Fibroblast of skin of right biceps (primary cell): Measurements from ENCODE around the gene PTAFR.
A peak's percentile ranks its signal among the peaks of the same experiment; 100 is the strongest.
"Not testable (repeated sequence)": the region's sequence is repeated elsewhere in the genome, so short reads cannot be mapped to it uniquely, and the experiment has no call there.

ENCODE experiments used
- DNase-seq: peaks from one replicate; pipeline ENCODE4 v3.0.0-alpha.2; 2013

Gene PTAFR

DNA sequence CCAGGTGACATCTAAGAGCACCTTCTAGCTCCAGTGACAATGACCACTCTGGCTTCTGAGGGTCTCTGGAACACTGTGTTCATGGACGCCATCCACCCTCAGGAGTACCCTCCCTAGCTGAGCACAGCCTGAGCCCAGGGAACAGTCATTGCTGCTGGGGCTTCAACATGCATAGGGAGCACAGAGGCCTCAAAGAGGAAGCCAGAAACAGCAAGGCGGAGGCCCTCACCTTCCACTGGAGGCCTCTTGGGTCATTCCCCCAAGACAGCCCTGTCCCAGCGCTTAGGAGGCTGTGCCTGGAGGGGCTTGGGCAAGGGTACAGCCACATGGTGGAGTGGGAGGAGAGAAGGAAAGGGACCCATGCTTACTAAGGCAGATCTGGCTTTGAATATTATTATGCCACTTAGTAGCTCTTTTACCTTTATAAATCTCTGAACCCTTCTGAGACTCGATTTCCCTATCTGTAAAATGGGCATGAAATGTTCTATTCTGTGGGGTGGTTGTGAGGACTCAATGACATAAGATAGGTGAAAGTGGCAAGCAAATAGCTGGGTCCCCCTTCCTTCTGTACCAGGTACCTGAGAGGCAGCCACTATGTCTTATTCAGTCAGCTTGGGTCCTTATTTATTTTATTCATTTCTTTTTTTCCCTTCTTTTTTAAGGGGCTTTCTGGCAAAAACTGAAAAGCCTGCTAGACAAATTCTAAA is 32.8 kb downstream of the PTAFR start:
- no peak for DNase-seq

DNA sequence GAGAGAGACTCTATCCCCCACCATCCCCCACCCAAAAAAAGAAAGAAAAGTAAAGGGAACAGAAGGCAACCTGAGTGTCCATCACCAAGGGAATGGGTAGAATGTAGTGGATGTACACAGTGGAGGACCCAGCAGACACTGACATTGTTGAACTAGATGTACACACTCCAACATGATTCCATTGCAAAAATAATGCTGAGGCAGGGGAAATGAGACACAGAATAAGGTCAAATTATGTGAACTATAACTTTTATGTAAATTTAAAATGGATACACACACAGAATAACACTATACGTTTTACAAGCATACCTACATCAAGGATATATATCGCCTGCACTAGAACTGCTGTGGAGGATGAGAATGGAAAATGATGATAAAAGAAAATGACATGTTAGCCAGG is 34.8 kb downstream of the PTAFR start:
- no peak for DNase-seq

DNA sequence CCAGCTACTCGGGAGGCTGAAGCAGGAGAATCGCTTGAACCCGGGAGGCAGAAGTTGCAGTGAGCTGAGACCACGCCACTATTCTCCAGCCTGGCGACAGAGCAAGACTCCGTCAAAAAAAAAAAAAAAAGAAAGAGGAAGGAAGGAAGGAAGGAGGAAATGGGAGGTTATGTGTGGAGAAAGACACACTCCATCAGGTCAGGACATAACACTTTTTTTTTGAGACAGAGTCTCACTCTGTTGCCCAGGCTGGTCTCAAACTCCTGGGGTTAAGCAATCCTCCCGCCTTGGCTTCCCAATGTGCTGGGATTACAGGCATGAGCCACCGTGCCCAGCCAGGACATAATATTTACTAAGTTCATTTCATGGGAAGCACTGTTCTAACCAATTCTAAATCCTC is 36.6 kb downstream of the PTAFR start:
- not testable (repeated sequence) for DNase-seq

DNA sequence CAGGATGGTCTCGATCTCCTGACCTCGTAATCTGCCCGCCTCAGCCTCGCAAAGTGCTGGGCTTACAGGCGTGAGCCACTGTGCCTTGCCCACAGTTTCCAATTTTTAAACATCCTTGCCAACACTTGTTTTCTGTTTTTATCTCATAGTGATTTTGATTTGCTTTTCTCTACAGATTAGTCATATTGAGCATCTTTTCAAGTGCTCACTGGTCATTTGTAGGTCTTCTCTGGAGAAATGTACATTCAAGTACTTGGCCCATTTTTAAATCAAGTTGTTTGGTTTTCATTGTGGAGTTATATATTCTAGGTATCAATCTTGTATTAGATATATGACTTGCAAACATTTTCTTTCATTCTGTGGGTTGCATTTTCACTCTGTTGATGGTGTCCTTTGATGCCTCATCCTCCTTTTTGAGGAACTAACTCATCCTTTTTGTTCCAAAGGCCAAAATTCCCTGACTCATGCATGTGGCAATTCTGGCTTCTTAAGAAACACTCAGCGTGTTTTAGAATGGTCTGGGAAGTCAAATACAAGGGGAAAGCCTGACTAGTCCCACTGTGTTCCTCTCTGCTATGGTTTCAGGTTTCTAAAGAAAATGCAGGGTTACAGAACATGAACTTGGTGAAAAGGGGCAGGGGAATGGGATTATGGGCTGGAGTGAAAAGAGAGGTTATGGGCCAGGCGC is 37.3 kb downstream of the PTAFR start:
- DNase-seq, result peak; percentile 38

DNA sequence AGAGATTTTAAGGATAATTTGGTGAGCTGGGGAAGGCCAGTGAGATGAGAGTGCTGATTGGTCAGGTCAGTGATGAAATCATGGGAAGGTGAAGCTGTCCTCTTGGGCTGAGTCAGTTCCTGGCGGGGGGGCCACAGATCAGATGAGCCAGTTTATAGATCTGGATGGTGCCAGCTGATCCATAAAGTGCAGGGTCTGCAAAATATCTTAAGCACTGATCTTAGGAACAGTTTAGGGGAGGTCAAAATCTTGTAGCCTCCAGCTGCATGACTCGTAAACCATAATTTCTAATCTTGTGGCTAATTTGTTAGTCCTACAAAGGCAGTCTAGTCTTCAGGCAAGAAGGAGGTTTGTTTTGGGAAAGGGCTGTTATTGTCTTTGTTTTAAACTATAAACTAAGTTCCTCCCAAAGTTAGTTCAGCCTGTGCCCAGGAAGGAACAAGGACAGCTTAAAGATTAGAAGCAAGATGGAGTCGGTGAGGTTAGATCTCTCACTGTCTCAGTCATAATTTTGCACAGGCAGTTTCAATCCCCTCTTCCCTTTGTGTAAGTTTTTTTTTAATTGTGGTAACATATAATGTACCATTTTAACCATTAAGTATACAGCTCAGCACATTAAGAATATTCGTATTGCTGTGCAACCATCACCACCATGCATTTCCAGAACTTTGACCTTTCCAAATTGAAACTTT is 39.4 kb downstream of the PTAFR start:
- peak; percentile 17 for DNase-seq

DNA sequence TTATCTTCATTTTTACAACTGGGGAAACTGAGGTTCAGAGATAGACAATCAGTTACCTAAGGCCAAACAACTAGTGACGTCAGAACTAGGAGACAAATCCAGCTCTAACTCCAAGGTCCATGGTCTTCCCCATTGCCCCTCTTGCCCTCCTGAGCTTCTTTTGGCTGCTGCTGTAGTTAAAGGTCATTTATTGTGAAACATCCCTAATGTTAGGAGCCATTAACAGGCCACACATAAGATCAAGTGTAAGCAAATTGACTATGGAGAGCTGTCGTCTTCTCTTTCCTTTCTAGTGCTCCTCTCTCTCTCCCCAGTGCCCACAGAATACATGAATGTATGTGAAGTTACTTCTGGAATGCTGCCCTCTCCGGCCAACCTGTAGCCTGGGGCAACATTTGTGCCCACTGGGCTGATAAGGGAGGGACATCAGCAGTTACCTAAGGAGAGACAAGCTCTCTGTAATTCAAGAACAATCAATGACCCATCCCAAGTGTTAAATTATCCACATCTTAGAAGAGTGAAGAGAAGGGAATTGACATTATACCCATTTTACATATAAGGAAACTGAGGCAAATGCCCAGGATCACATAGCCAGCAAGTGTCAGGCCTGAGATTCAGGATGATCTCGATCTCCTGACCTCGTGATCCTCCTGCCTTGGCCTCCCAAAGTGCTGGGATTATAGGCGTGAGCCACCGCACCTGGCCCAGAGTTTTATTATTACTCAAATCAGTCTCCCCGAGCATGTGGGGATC is 40.1 kb downstream of the PTAFR start:
- no peak for DNase-seq

DNA sequence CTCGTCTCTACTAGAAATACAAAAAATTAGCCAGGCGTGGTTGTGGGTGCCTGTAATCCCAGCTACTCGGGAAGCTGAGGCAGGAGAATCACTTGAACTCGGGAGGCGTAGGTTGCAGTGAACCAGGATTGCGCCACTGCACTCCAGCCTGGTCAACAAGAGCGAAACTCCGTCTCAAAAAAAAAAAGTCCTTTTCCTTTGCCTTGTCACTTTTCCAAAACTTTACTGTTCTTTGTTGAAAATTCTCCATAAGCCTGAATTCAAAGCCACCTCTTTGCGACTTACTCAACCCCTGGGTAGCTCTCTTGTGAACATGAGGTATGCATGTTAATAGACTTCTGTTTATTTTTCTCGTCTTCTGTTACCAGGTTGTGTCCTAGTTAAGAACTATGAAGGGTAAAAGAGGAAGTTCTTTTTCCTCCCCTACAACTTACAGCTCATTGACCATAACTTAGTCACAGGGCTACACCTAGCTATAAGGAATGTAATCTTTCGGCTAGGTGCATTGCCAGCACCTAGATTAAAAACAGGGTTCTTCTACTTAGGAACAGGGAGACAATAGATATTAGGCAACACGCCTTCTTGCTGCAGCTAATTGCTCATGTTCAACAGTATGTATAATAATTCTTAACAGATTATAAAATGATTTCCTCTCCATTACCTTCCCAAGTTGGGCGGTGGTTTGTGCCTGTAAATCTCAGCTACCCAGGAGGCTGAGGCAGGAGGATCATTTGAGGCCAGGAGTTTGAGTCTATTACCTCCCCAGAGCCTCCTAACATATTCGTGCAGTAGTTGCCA is 40.9 kb downstream of the PTAFR start:
- DNase-seq, result no peak

DNA sequence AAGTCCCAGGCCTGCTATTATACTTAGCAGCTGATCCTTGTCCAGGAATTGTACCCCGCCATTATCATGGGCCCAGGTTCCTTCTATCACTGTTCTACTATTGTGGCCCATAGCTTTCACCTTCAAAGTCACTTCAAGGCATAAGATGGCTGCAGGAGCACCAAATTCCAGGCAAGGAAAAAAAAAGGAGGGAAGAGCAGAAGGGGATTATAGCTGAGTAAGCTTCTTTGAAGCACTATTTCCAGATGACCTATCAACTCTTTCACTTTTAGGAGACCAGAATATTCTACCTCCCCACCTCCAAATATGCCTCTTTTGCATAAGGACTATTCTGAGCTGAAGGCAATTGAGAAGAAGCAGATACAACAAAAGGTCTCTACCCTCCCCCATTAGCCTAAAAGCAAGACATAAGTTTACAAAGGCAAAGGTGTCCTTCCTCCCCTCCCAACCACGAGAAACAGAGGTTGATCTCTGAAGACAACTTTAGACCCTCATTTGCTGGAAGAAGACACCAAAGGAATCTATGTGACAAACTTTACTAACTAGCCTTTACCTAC is 41.8 kb downstream of the PTAFR start:
- no peak for DNase-seq

DNA sequence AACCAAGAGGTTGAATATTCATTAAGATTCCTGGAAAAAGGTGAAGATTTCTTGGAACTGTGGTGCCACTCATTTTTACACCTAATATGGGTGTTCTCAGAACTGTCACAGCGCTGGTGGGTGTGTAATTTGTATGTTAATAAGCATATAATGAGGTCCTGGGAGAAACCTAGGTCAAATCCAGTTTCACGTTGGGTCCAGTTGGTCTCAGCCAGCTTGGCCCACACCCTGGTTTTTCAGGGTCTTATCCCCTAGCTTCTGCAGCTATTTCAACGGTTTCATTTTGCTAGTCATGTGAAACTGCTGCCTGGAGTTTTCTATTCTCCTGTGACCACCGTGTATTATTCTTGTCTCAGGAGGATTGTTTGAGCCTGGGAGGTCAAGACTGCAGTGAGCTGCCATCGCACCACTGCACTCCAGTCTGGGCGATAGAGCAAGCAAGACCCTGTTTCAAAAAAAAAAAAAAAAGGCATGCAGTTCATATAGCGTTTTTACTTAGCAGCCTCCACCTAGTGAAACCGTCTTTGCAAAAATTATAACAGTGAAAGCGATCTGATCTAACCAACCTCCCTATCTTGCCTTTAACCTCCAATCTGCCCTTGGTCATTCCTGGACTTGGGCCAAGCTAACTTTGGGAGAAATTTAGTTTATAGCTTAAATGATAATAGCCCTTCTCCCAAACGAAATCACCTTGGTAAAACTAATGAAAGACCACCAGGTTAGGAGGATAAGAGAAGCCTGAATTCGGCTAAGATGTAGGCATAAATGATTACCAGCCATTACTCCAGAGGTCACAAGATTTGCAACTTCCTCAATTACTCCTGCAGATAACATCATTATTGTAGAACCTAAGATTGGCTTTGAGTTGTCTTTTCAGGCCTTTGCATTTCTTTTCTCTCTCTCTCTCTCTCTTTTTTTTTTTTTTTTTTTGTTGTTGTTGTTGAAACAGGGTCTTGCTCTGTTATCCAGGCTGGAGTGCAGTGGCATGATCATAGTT is 44.0 kb downstream of the PTAFR start:
- no peak for DNase-seq

DNA sequence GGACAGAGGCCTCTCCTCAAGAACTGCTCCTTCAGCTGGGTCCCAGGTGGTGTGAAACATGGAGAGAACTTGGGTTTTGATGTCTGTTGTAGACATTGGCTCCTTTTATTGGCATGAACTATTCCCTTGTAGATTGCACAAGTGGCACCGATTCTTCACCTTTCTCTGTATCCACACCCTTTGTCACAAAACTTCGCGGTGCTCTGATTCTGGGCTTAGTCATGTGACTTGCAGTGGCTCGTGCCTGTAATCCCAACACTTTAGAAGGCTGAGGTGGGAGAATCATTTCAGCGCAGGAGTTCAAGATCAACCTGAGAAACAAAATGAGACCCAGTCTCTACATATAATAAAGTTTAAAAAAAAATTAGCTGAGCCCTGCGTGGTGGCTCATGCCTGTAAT is 45.6 kb downstream of the PTAFR start:
- no peak for DNase-seq

DNA sequence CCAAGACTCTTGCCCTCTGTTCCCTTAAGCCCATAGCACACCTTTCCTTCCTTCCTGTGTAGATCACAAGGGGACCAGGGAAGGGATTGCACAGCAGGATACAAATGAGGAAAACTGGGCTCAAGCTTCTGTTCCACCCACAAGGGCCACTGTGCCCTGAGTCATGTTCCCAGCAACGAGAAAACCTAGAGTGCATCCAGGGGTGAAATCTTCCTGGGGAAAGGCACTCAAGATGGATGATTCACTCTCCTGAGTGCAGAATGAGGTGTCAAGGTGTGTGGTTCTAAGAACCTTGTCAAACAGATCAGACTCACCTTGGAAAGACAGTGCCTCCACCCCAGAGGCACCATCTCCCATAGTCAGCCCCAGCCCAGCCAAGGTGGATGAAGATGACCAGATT is 47.3 kb downstream of the PTAFR start:
- DNase-seq, result peak; percentile 42

DNA sequence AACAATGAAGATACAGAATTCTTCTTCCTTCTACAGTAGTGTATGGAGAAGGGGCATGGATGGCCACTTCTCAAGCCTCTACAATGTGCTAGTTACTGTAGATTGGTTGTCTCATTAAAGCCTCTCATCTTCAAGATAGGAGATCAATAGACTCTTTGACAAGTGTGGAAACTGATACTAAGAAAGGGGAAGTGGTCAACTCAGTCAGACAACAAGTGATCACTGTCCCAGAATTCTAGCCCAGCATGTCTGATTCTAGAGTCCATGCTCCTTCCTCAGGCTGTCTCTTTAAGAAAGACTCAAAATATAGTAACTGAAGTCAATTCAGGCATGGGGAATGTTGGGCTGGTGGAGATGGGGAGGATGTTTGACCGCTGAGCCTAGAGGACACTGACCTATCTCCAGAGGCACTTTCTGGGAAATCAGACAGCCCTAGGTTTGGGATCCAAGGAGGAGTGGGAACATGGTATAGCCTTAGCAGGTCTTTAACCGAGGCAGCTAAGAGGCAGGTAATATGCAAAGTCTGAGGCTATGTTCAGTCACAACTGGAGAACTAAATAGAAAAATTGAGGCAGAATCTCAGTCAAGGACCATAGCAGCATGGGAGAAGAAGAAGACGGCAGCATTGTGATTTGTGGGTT is 48.8 kb downstream of the PTAFR start:
- no peak for DNase-seq

DNA sequence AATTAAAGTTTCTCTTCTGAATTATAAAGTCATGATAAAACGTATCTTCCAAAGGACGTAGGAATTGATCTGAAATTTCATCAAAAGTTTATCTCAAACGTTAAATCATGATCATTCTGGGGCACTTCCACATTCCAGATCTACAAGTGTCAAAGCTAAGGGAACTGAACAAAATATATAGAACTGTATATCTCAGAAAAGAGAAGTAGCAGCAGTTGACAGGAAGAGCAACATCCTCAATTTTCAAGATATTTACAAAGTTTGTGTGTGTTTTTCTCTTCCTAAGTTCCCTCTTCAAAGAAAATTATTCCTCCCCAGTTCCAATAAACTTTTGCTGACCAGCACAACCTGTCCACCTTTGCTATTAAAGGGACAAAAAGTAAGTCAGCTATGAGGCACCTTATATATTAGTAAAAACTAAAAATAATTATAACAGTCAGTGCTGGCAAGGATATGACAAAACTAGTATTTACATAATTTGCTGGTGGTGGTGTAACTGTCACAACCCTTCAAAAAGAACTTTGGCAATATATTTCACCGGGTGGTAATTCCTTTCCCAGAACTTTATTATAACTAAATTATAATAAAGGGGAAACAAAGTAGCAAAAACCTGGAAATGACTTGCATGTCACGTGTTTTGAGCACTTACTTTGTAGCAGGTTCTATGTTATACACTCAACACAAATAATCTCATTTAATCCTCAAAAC is 49.6 kb downstream of the PTAFR start:
- no peak for DNase-seq

DNA sequence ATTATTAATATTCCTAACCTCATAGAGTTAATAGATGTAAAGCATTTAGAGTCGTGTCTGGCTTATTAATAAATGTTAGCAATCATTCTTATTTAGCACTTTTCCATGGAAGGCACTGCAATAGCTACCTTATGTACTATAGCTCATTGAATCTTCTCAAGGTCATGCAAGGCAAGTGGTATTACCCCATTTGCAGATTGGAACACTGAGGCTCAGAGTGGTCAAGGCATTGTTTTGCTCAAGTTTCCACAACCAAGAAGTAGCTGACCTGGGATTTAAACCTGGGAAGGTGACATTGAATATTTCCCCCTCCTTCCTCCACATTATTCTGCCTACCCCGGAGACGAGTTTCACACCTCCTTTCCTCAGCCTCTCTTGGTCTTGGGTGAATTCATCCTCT is 50.3 kb downstream of the PTAFR start:
- no peak for DNase-seq

DNA sequence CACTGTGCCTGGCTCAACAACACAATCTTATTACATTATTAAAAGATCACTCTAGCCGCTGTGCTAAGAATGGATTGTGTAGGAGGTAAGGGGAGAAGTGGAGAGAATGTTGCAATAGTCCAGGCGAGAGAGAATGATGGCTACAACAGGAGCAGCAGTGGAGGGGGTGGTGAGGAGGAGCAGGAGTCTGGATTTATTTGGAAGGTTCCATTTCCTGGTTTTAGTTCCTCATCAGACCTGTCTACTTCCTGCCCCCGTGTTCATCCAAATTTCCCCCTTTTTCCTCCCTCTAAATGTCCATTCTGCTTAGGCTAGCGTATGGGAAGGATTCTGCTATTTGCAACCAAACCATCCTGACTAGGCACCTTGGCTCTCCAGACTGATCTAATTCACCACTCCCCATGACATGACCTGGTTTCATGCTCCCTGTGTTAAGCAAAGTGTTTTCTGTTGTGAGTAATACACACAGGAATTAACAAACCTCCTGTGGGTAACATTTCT is 53.0 kb downstream of the PTAFR start:
- peak; percentile 73 for DNase-seq

DNA sequence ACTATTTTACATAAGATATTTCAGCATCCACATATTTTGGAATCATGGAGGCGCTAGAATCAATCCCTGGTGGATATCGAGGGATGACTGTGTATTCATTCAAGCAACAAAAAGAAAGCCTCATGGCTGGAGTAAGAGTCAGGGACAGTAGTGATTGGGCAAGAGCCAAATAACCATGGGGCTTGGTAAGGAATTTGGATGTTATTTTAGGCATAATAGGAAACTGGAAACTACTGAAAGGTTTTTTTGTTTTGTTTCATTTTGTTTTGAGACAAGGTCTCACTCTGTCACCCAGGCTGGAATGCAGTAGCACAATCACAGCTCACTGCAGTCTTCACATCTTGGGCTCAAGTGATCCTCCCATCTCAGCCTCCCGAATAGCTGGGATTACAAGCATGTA is 54.3 kb downstream of the PTAFR start:
- DNase-seq, result peak; percentile 52

DNA sequence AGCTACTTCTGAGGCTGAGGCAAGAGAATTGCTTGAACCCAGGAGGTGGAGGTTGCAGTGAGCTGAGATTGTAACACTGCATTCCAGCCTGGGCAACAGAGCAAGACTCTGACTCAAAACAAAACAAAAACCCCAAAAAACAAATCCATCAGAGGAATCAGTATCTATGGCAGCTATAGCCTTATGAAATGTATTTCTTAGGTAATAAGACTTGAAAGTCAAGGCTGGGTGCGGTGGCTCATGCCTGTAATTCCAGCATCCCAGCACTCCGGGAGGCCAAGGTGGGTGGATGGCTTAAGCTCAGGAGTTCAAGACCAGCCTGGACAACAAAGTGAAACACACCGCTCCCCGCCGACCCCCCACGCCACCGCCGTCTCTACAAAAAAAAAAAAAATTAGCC is 56.9 kb downstream of the PTAFR start:
- DNase-seq, result no peak

DNA sequence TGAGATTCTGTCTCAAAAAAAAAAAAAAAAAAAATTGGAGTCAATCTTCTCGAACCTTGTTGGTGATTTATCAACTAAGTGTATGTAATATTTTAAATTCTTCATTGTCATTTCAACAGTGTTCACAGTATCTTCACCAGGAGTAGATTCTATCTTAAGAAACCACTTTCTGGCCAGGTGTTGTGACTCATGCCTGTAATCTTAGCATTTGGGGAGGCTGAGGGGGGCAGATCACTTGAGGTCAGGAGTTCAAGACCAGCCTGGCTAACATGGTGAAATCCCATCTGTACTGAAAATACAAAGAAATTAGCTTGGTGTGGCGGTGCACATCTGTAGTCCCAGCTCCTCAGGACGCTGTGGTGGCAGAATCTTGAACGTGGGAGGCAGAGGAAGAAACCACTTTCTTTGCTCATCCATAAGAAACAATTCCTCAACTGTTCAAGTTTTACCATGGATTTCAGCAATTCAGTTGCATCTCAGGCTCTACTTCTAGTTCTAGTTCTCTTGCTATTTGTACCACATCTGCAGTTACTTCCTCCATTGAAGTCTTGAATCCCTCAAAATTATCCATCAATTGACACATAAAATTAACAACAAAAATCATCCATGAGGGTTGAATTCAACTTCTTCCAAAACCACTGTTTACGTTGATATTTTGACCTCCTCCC is 57.7 kb downstream of the PTAFR start:
- peak; percentile 17 for DNase-seq

DNA sequence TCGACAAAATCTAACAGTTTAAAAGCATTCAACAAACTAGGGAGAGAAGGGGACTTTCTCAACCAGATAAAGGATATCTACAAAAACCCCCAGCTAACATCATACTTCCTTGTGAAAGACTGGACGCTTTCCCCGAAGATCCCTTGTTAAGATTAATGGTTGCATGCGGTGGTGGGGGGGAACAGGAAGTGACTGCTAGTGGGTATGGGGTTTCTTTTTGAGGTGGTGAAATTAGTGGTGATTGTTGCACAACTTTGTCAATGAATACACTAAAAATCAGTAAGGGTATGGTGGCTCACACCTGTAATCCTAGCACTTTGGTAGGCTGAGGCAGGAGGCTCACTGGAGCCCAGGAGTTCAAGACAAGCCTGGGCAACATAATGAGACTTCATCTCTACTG is 61.2 kb downstream of the PTAFR start:
- peak; percentile 13 for DNase-seq
